HG03103 (cell line): ENCODE results near the gene ADARB2.
"Not testable (repeated sequence)": the region's sequence is repeated elsewhere in the genome, so short reads cannot be mapped to it uniquely, and the experiment has no call there.

Experiments used
- ATAC-seq: cut with Tn5 transposase; IDR thresholded peaks from one replicate; pipeline ENCODE4 v1.9.1; 2021; ENCODE audit warnings: low read depth; ENCODE audit not compliant: unreplicated experiment

ADARB2 gene

GRCh38 chr10:1255600-1256431 is 481.5 kb downstream of the ADARB2 start:
- ATAC-seq, result no peak

GRCh38 chr10:1255118-1255517 is 482.2 kb downstream of the ADARB2 start:
- no peak for ATAC-seq

GRCh38 chr10:1253523-1254353 is 483.6 kb downstream of the ADARB2 start:
- ATAC-seq, result no peak

GRCh38 chr10:1251769-1252168 is 485.6 kb downstream of the ADARB2 start:
- no peak for ATAC-seq

- ATAC-seq, result no peak
Observed at GRCh38 chr10:1249142-1249920, 488.0 kb downstream of the ADARB2 start.

- ATAC-seq, result not testable (repeated sequence)
Observed at GRCh38 chr10:1248262-1248630, 489.1 kb downstream of the ADARB2 start.

- ATAC-seq, result no peak
Observed at GRCh38 chr10:1247598-1248261, 489.6 kb downstream of the ADARB2 start.

GRCh38 chr10:1244493-1244892 is 492.8 kb downstream of the ADARB2 start:
- no peak for ATAC-seq

- no peak for ATAC-seq
Observed at GRCh38 chr10:1243486-1244234, 493.7 kb downstream of the ADARB2 start.

GRCh38 chr10:1242975-1243374 is 494.4 kb downstream of the ADARB2 start:
- ATAC-seq, result no peak

GRCh38 chr10:1241973-1242935 is 495.1 kb downstream of the ADARB2 start:
- no peak for ATAC-seq

- ATAC-seq, result no peak
Observed at GRCh38 chr10:1241322-1241890, 495.9 kb downstream of the ADARB2 start.

GRCh38 chr10:1240341-1240775 is 497.0 kb downstream of the ADARB2 start:
- no peak for ATAC-seq

GRCh38 chr10:1233031-1233430 is 504.3 kb downstream of the ADARB2 start:
- no peak for ATAC-seq

- no peak for ATAC-seq
Observed at GRCh38 chr10:1232164-1232911, 505.0 kb downstream of the ADARB2 start.

GRCh38 chr10:1230592-1231275 is 506.6 kb downstream of the ADARB2 start:
- no peak for ATAC-seq

GRCh38 chr10:1230138-1230537 is 507.2 kb downstream of the ADARB2 start:
- ATAC-seq, result no peak
